ENCODE measurements around the gene KRTAP5-5. TPM values are rescaled to one million over a fixed set of nuclear protein-coding genes. Genes with fewer than 3 reads are reported as not detected.
"Not testable (repeated sequence)": the region's sequence is repeated elsewhere in the genome, so short reads cannot be mapped to it uniquely, and the experiment has no call there.

Gene KRTAP5-5
- total and polyA plus RNA-seq, 7 experiments from 2014 or later = not detected

DNA sequence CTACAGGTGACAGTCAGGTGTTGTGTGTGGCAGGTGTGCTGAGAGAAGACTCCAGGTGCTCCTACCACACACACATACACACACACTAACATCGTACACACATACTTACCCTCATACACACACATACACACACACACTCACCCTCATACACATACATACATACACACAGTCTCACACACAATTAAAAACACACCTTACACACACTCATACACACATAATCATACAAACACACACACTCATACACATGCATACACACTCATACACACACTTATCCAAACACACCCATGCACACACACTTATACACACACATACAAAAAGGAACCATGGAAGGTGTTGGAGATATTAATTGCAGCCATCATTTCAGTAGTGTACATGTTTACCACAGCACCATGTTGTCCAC lies 25.9 kb upstream of the KRTAP5-5 start:
- peaks cover 38 to 57% (median 51%) of the 10 kb centered on the region in 5 donors for H3K27me3 Mint-ChIP-seq
- no peak overlapping the region for H3K4me3 Mint-ChIP-seq
- no peaks in the 10 kb centered on the region for H3K9me3 ChIP-seq (ENCODE audit: control insufficient read depth in 2 of 3, low read length in 3 of 3)
- peaks cover 0 to 4% of the 10 kb centered on the region in 2 donors for H3K27me3 ChIP-seq (ENCODE audit: control insufficient read depth in 2 of 2, insufficient read depth in 2 of 2, low read length in 2 of 2)
- peaks cover 0 to 3% (median 0%) of the 10 kb centered on the region in 7 donors for H3K4me1 Mint-ChIP-seq
- H3K27ac ChIP-seq (ENCODE audit: low read depth, low read length) = no peak overlapping the region
- POLR2A ChIA-PET = no interaction called here
- H3K4me3 ChIP-seq (ENCODE audit: low read length) = no peak overlapping the region
- DNase-seq (no peak), ATAC-seq (no peak)
- no peaks in the 10 kb centered on the region for H3K36me3 Mint-ChIP-seq
- intact Hi-C loops (cut with micrococcal nuclease) = no loop called here
- no peaks in the 10 kb centered on the region for H3K36me3 ChIP-seq (ENCODE audit: control insufficient read depth in 2 of 3, insufficient read depth in 3 of 3, low read length in 3 of 3)
- no peak overlapping the region for H3K27ac Mint-ChIP-seq
- CTCF ChIA-PET = no interaction called here
- no peaks in the 10 kb centered on the region for H3K9me3 Mint-ChIP-seq
- H3K4me1 ChIP-seq (ENCODE audit: control insufficient read depth in 2 of 2, insufficient read depth in 2 of 2, low read length in 2 of 2) = no peaks in the 10 kb centered on the region

DNA sequence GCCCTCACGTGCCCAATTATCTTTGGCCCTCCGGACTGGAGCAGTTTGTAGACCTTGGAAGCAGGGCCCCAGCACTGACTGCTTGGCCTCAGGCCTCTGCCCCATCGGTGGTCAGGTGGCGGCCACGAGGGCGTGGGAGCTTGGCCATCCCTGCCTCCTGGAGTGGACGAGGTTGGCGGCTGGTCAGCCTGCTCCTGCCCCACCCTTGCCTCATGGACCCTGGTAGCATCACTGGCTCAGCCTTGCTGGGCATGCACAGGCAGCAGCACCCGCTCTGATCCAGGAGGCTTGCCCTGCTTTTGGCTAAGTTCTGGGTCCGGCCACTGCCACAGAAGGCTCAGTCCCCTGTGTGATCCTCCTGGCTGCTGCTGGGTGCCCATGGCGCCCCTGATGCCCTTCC lies 25.4 kb upstream of the KRTAP5-5 start:
- no peaks in the 10 kb centered on the region for H3K4me1 ChIP-seq (ENCODE audit: control insufficient read depth in 2 of 2, insufficient read depth in 2 of 2, low read length in 2 of 2)
- Mint-ChIP-seq H3K4me3 (no peak overlapping the region), H3K4me1 (peaks cover 0 to 3% (median 0%) of the 10 kb centered on the region in 7 donors), H3K27ac (no peak overlapping the region), H3K9me3 (no peaks in the 10 kb centered on the region), H3K27me3 (peaks cover 36 to 54% (median 52%) of the 10 kb centered on the region in 5 donors), H3K36me3 (no peaks in the 10 kb centered on the region)
- POLR2A ChIA-PET = no interaction called here
- H3K27ac ChIP-seq (ENCODE audit: low read depth, low read length) = no peak overlapping the region
- intact Hi-C loops (cut with micrococcal nuclease) = no loop called here
- no peaks in the 10 kb centered on the region for H3K9me3 ChIP-seq (ENCODE audit: control insufficient read depth in 2 of 3, low read length in 3 of 3)
- no peak overlapping the region for H3K4me3 ChIP-seq (ENCODE audit: low read length)
- ATAC-seq (no peak), DNase-seq (no peak)
- H3K27me3 ChIP-seq (ENCODE audit: control insufficient read depth in 2 of 2, insufficient read depth in 2 of 2, low read length in 2 of 2) = peaks cover 0 to 4% of the 10 kb centered on the region in 2 donors
- H3K36me3 ChIP-seq (ENCODE audit: control insufficient read depth in 2 of 3, insufficient read depth in 3 of 3, low read length in 3 of 3) = no peaks in the 10 kb centered on the region
- CTCF ChIA-PET = no interaction called here

DNA sequence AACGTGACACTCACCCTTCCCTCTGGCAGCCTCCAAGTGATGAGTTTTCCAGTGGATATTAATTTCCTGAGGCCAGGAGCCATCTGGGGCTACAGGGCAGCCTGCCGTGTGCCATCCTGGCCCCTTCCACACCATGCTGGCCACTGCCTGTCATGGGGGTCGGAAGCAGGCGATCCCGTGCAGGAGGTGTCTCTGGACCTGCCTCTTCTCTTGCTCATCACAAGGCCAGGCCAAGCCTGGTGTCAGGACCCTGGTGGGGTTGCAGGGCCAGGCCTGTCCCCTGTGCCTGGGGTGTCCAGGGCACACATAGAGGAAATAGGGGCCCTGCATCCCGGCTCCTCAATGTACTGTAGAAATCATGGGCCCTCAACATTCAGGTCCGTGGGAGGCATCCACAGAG lies 24.9 kb upstream of the KRTAP5-5 start:
- no peaks in the 10 kb centered on the region for H3K36me3 ChIP-seq (ENCODE audit: control insufficient read depth in 2 of 3, insufficient read depth in 3 of 3, low read length in 3 of 3)
- intact Hi-C loops (cut with micrococcal nuclease) = no loop called here
- no peaks in the 10 kb centered on the region for H3K36me3 Mint-ChIP-seq
- CTCF ChIA-PET = interaction anchor here (0.6 to 1.2 kb wide), 2 partner anchors 16 to 285 kb away, joined by 3 read pairs; no protein-coding TSS in a partner anchor
- H3K27ac Mint-ChIP-seq = no peak overlapping the region
- no peak overlapping the region for H3K4me3 Mint-ChIP-seq
- peaks cover 36 to 49% (median 47%) of the 10 kb centered on the region in 5 donors for H3K27me3 Mint-ChIP-seq
- H3K27ac ChIP-seq (ENCODE audit: low read depth, low read length) = no peak overlapping the region
- no peak overlapping the region for H3K4me3 ChIP-seq (ENCODE audit: low read length)
- H3K9me3 Mint-ChIP-seq = no peaks in the 10 kb centered on the region
- peaks cover 0 to 3% (median 0%) of the 10 kb centered on the region in 7 donors for H3K4me1 Mint-ChIP-seq
- ATAC-seq (no peak), DNase-seq (no peak)
- H3K27me3 ChIP-seq (ENCODE audit: control insufficient read depth in 2 of 2, insufficient read depth in 2 of 2, low read length in 2 of 2) = peaks cover 0 to 4% of the 10 kb centered on the region in 2 donors
- H3K4me1 ChIP-seq (ENCODE audit: control insufficient read depth in 2 of 2, insufficient read depth in 2 of 2, low read length in 2 of 2) = no peaks in the 10 kb centered on the region
- no peaks in the 10 kb centered on the region for H3K9me3 ChIP-seq (ENCODE audit: control insufficient read depth in 2 of 3, low read length in 3 of 3)
- POLR2A ChIA-PET = no interaction called here

DNA sequence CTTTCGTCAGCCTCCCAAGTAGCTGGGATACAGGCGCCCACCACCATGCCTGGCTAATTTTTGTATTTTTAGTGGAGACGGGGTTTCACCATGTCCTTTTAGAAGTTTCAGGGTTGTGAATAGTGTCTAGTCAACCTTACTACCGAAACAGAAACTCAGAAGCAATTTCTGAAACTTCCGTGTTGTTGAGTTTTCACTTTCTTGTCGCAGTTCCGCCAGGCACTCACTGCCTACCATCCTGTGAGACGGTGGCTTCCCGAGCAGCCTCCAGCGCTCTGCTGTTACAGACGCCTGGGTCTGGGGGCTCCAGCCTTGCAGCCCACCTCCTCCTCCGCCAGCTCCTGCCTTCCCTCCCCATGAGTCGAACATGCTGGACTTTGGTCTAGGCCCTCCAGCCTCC lies 23.7 kb upstream of the KRTAP5-5 start:
- H3K4me1 Mint-ChIP-seq; H3K4me3 Mint-ChIP-seq; H3K9me3 Mint-ChIP-seq; POLR2A ChIA-PET; H3K36me3 Mint-ChIP-seq; H3K27me3 ChIP-seq (ENCODE audit: control insufficient read depth in 2 of 2, insufficient read depth in 2 of 2, low read length in 2 of 2); intact Hi-C loops (cut with micrococcal nuclease); H3K27ac ChIP-seq (ENCODE audit: low read depth, low read length); DNase-seq; H3K9me3 ChIP-seq (ENCODE audit: control insufficient read depth in 2 of 3, low read length in 3 of 3); H3K36me3 ChIP-seq (ENCODE audit: control insufficient read depth in 2 of 3, insufficient read depth in 3 of 3, low read length in 3 of 3); H3K4me1 ChIP-seq (ENCODE audit: control insufficient read depth in 2 of 2, insufficient read depth in 2 of 2, low read length in 2 of 2); H3K4me3 ChIP-seq (ENCODE audit: low read length): not testable (repeated sequence)
- peaks cover 34 to 47% (median 40%) of the 10 kb centered on the region in 5 donors for H3K27me3 Mint-ChIP-seq
- peak; percentile 22 for ATAC-seq
- CTCF ChIA-PET = interaction anchor here (0.6 to 1.2 kb wide), 3 partner anchors 9 to 812 kb away, joined by 3 read pairs; no protein-coding TSS in a partner anchor
- H3K27ac Mint-ChIP-seq = peak overlapping the region in 2 of 9 donors; percentile 7 to 54

DNA sequence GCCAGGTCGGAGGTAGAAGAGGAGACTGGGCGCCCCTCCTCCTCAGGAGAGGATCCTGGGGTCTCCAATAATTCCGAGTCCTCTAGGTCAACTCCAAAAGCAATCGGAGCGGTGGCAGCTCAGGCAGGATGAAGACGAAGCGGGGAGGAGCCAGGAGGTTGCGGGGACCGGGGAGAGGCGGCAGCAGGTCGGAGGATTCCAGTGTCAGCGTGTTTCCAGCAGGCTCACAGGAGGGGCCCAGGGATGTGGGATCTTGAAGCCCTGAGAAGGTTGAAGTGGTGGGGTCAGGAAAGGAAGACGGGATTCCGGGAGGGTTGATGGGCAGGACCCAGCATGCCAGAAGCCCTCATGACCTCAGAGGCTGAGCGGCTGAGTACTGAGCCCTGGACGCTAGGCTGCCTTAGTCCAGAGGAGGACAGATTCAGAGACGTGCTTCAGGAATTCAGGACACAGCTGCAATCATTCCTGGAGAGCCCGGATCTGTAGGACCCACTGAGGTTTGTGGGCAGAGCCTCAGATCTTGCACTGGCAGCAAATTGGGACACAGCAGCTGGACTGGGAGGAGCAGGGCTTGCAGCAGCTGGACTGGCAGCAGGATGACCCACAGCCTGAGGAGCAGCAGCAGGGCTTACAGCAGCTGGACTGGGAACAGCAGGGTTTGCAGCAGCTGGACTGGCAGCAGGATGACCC lies 22.3 kb upstream of the KRTAP5-5 start:
- H3K36me3 Mint-ChIP-seq; CTCF ChIA-PET; H3K4me3 Mint-ChIP-seq; H3K4me3 ChIP-seq (ENCODE audit: low read length); DNase-seq; H3K27ac ChIP-seq (ENCODE audit: low read depth, low read length); H3K4me1 Mint-ChIP-seq; H3K9me3 Mint-ChIP-seq; H3K9me3 ChIP-seq (ENCODE audit: control insufficient read depth in 2 of 3, low read length in 3 of 3); H3K27me3 ChIP-seq (ENCODE audit: control insufficient read depth in 2 of 2, insufficient read depth in 2 of 2, low read length in 2 of 2); POLR2A ChIA-PET; H3K36me3 ChIP-seq (ENCODE audit: control insufficient read depth in 2 of 3, insufficient read depth in 3 of 3, low read length in 3 of 3); intact Hi-C loops (cut with micrococcal nuclease); H3K4me1 ChIP-seq (ENCODE audit: control insufficient read depth in 2 of 2, insufficient read depth in 2 of 2, low read length in 2 of 2); ATAC-seq; H3K27ac Mint-ChIP-seq: not testable (repeated sequence)
- H3K27me3 Mint-ChIP-seq = peaks cover 22 to 41% (median 32%) of the 10 kb centered on the region in 5 donors

DNA sequence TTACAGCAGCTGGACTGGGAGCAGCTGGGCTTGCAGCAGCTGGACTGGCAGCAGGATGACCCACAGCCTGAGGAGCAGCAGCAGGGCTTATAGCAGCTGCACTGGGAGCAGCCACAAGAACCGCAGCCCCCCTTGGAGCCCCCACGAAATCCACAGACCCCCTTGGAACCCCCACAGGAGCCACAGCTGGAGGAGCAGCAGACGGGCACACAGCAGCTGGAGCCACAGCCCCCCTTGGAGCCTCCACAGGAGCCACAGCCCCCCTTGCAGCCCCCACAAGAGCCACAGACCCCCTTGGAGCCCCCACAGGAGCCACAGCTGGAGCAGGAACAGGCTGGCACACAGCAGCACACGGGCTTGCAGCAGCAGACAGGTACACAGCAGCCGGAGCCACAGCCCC lies 21.7 kb upstream of the KRTAP5-5 start:
- H3K27me3 Mint-ChIP-seq = peaks cover 19 to 36% (median 30%) of the 10 kb centered on the region in 5 donors
- POLR2A ChIA-PET, CTCF ChIA-PET: not testable (repeated sequence)

DNA sequence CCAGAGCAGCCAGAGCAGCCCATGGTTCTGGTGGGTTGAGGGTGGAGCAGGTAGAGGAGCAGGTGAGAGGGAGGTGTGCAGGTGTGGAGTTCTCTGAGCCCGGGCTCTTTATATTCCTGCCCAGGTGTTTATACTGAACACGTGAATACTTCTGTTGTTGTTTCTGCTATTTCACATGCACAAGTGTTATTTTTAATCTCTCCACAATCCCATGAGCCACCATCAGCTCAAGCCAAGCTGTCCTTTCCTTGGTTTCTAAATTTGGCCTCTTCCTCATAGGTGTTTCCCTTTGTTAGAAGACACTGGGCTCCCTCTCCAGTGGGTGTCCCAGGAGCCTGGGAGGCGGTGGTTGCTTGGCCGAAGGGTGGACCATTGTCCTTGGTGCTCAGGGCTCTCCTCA lies 21.2 kb upstream of the KRTAP5-5 start, which contains the start of gene KRTAP5-3:
Gene KRTAP5-3, minus strand, starts transcription at position 101 of the 400 bp plus-strand sequence. Its CDS starts 78 bp downstream, at position 23.
- Histone ChIP-seq H3K27me3 (ENCODE audit: control insufficient read depth in 2 of 2, insufficient read depth in 2 of 2, low read length in 2 of 2) (peaks cover 0 to 4% of the 10 kb centered on the region in 2 donors), H3K4me3 (ENCODE audit: low read length) (no peak within 1 kb of the TSS), H3K9me3 (ENCODE audit: control insufficient read depth in 2 of 3, low read length in 3 of 3) (no peaks in the 10 kb centered on the region), H3K36me3 (ENCODE audit: control insufficient read depth in 2 of 3, insufficient read depth in 3 of 3, low read length in 3 of 3) (no peaks in the 10 kb centered on the region), H3K4me1 (ENCODE audit: control insufficient read depth in 2 of 2, insufficient read depth in 2 of 2, low read length in 2 of 2) (no peaks in the 10 kb centered on the region), H3K27ac (ENCODE audit: low read depth, low read length) (no peak within 1 kb of the TSS)
- CTCF ChIA-PET = no interaction called here
- Mint-ChIP-seq H3K4me1 (peaks cover 0 to 3% (median 0%) of the 10 kb centered on the region in 7 donors), H3K9me3 (peaks cover 0 to 3% (median 0%) of the 10 kb centered on the region in 11 donors), H3K4me3 (no peak within 1 kb of the TSS), H3K27ac (no peak within 1 kb of the TSS), H3K36me3 (no peaks in the 10 kb centered on the region), H3K27me3 (peaks cover 14 to 31% (median 26%) of the 10 kb centered on the region in 5 donors)
- POLR2A ChIA-PET = no interaction called here
- ATAC-seq (no peak), DNase-seq (no peak)
- intact Hi-C loops (cut with micrococcal nuclease) = no loop called here

More for the DNA sequence above, 21.7 kb upstream of the KRTAP5-5 start:
- H3K27ac ChIP-seq (ENCODE audit: low read depth, low read length); intact Hi-C loops (cut with micrococcal nuclease); H3K4me1 Mint-ChIP-seq; H3K27me3 ChIP-seq (ENCODE audit: control insufficient read depth in 2 of 2, insufficient read depth in 2 of 2, low read length in 2 of 2); DNase-seq; H3K27ac Mint-ChIP-seq; H3K36me3 ChIP-seq (ENCODE audit: control insufficient read depth in 2 of 3, insufficient read depth in 3 of 3, low read length in 3 of 3); H3K4me3 Mint-ChIP-seq; ATAC-seq; H3K4me1 ChIP-seq (ENCODE audit: control insufficient read depth in 2 of 2, insufficient read depth in 2 of 2, low read length in 2 of 2); H3K36me3 Mint-ChIP-seq; H3K9me3 ChIP-seq (ENCODE audit: control insufficient read depth in 2 of 3, low read length in 3 of 3); H3K4me3 ChIP-seq (ENCODE audit: low read length); H3K9me3 Mint-ChIP-seq: not testable (repeated sequence)
